HG03196 (cell line): Measurements from ENCODE around the gene LRMDA.

ENCODE experiments used
- ATAC-seq: cut with Tn5 transposase; IDR thresholded peaks from one replicate; pipeline ENCODE4 v1.9.1; 2021; ENCODE audit not compliant: unreplicated experiment

LRMDA gene

GRCh38 chr10:75803121-75803520 lies 371.7 kb downstream of the LRMDA start:
- no peak for ATAC-seq

- no peak for ATAC-seq
Observed at GRCh38 chr10:75803816-75804552, 372.6 kb downstream of the LRMDA start.

GRCh38 chr10:75806186-75806585 lies 374.8 kb downstream of the LRMDA start:
- ATAC-seq: no peak

- no peak for ATAC-seq
Observed at GRCh38 chr10:75807456-75807855, 376.0 kb downstream of the LRMDA start.

GRCh38 chr10:75809003-75809402 lies 377.6 kb downstream of the LRMDA start:
- ATAC-seq: no peak

GRCh38 chr10:75814014-75814413 lies 382.6 kb downstream of the LRMDA start:
- no peak for ATAC-seq

GRCh38 chr10:75815066-75815465 lies 383.6 kb downstream of the LRMDA start:
- ATAC-seq: no peak

- no peak for ATAC-seq
Observed at GRCh38 chr10:75817198-75817597, 385.8 kb downstream of the LRMDA start.

GRCh38 chr10:75818552-75818951 lies 387.1 kb downstream of the LRMDA start:
- ATAC-seq: no peak

GRCh38 chr10:75825235-75825634 lies 393.8 kb downstream of the LRMDA start:
- no peak for ATAC-seq

- ATAC-seq: no peak
Observed at GRCh38 chr10:75825661-75826060, 394.2 kb downstream of the LRMDA start.

GRCh38 chr10:75826846-75827245 lies 395.4 kb downstream of the LRMDA start:
- no peak for ATAC-seq

GRCh38 chr10:75827587-75828021 lies 396.2 kb downstream of the LRMDA start:
- ATAC-seq: no peak

GRCh38 chr10:75828413-75828812 lies 397.0 kb downstream of the LRMDA start:
- ATAC-seq: no peak

GRCh38 chr10:75836064-75836463 lies 404.6 kb downstream of the LRMDA start:
- ATAC-seq: no peak

GRCh38 chr10:75838486-75838885 lies 407.1 kb downstream of the LRMDA start:
- no peak for ATAC-seq

- ATAC-seq: no peak
Observed at GRCh38 chr10:75839020-75839419, 407.6 kb downstream of the LRMDA start.

- ATAC-seq: no peak
Observed at GRCh38 chr10:75841266-75841665, 409.8 kb downstream of the LRMDA start.

GRCh38 chr10:75845176-75845947 lies 413.9 kb downstream of the LRMDA start:
- ATAC-seq: no peak

- no peak for ATAC-seq
Observed at GRCh38 chr10:75847477-75847876, 416.1 kb downstream of the LRMDA start.

- no peak for ATAC-seq
Observed at GRCh38 chr10:75851580-75852345, 420.3 kb downstream of the LRMDA start.
